HepG2 (cell line): ENCODE results near the gene CCL27. TPM values are rescaled to one million over a fixed set of nuclear protein-coding genes. Genes with fewer than 3 reads are reported as not detected.

Source experiments
- CBX2 ChIP-seq, 2 experiments: fragments of 200-600 bp in 1 of 2; sonication (generic); formaldehyde crosslinking in 1 of 2; IDR thresholded peaks; 2 replicates each; pipeline versions ENCODE4 v1.7.0 to v1.8.1; 2018 to 2022; ENCODE audit warnings: low read depth in 2 of 2, low read length in 1 of 2, mild to moderate bottlenecking in 1 of 2, missing genetic modification reagents in 1 of 2
- ETV5 ChIP-seq: IDR thresholded peaks from 2 replicates; pipeline ENCODE4 v1.6.1; 2018; ENCODE audit warnings: missing biosample characterization, missing genetic modification reagents, inconsistent platforms, borderline replicate concordance
- FOXJ3 ChIP-seq: sonication (generic); formaldehyde crosslinking; IDR thresholded peaks from 2 replicates; pipeline ENCODE4 v1.4.0; 2020; ENCODE audit warnings: missing genetic modification reagents, mild to moderate bottlenecking, borderline replicate concordance
- HOMEZ ChIP-seq: IDR thresholded peaks from 2 replicates; pipeline ENCODE4 v1.6.1; 2016; ENCODE audit warnings: low read depth
- KAT2B ChIP-seq: fragments of 150-350 bp; IDR thresholded peaks from 2 replicates; pipeline ENCODE4 v1.6.1; 2014; ENCODE audit warnings: low read depth, low read length, borderline replicate concordance
- KMT2B ChIP-seq: IDR thresholded peaks from 2 replicates; pipeline ENCODE4 v1.6.1; 2016; ENCODE audit warnings: missing genetic modification reagents, missing compliant biosample characterization
- MATR3 ChIP-seq: sonication (generic); formaldehyde crosslinking; IDR thresholded peaks from 2 replicates; pipeline ENCODE4 v1.4.0; 2020; ENCODE audit warnings: missing genetic modification reagents
- MAZ ChIP-seq, 2 experiments: sonication (generic) in 1 of 2; formaldehyde crosslinking in 1 of 2; IDR thresholded peaks; 2 replicates each; pipeline versions ENCODE4 v1.5.0 to v1.6.1; 2012 to 2020; ENCODE audit warnings: low read depth in 2 of 2, mild to moderate bottlenecking in 2 of 2, borderline replicate concordance in 1 of 2, improper control_type of control experiment in 1 of 2, low read length in 1 of 2, missing genetic modification reagents in 1 of 2, moderate library complexity in 1 of 2
- RFXAP ChIP-seq: sonication (generic); formaldehyde crosslinking; IDR thresholded peaks from 2 replicates; pipeline ENCODE4 v1.4.0; 2020; ENCODE audit warnings: missing genetic modification reagents, borderline replicate concordance
- TGIF2 ChIP-seq: IDR thresholded peaks from 2 replicates; pipeline ENCODE4 v1.6.1; 2016; ENCODE audit warnings: control low read depth, missing compliant biosample characterization
- ZFP1 ChIP-seq: IDR thresholded peaks from 2 replicates; pipeline ENCODE4 v1.6.1; 2016
- ZFY ChIP-seq: sonication (generic); formaldehyde crosslinking; IDR thresholded peaks from 2 replicates; pipeline ENCODE4 v1.4.0; 2020; ENCODE audit warnings: missing genetic modification reagents
- ZNF282 ChIP-seq: fragments of 450-650 bp; IDR thresholded peaks from 2 replicates; pipeline ENCODE4 v1.6.1; 2018; ENCODE audit not compliant: partially characterized antibody
- ZNF335 ChIP-seq: sonication (generic); formaldehyde crosslinking; IDR thresholded peaks from 2 replicates; pipeline ENCODE4 v1.4.0; 2020; ENCODE audit warnings: missing genetic modification reagents
- ZNF543 ChIP-seq: sonication (generic); formaldehyde crosslinking; IDR thresholded peaks from 2 replicates; pipeline ENCODE4 v1.4.0; 2020; ENCODE audit warnings: mild to moderate bottlenecking, missing genetic modification reagents
- ZNF615 ChIP-seq: sonication (generic); formaldehyde crosslinking; IDR thresholded peaks from 2 replicates; pipeline ENCODE4 v1.5.0; 2020; ENCODE audit warnings: mild to moderate bottlenecking, missing genetic modification reagents, borderline replicate concordance
- ZSCAN21 ChIP-seq: sonication (generic); formaldehyde crosslinking; IDR thresholded peaks from 2 replicates; pipeline ENCODE4 v1.8.0; 2022; ENCODE audit warnings: mild to moderate bottlenecking, missing genetic modification reagents, moderate library complexity, borderline replicate concordance
- ZSCAN25 ChIP-seq: sonication (generic); formaldehyde crosslinking; IDR thresholded peaks from 2 replicates; pipeline ENCODE4 v1.8.0; 2022; ENCODE audit warnings: mild to moderate bottlenecking, missing genetic modification reagents
- ZSCAN31 ChIP-seq: sonication (generic); formaldehyde crosslinking; IDR thresholded peaks from 2 replicates; pipeline ENCODE4 v1.5.0; 2020; ENCODE audit warnings: low read depth, mild to moderate bottlenecking, missing genetic modification reagents
- polyA plus RNA-seq, 8 experiments: library from polyadenylated mRNA; depleted of rRNA in 3 of 8; stranded (reverse) in 7 of 8; unstranded in 1 of 8; fragments of >200 nt; fragmentation: Illumina TruSeq in 4 of 8; extraction: Trizol in 4 of 8; gene quantifications; 2 replicates each; pipeline versions ENCODE4 v1.2.1 to v1.2.3, GENCODE V29; 2011 to 2016; ENCODE audit warnings: low read depth in 4 of 8, missing spikeins in 1 of 8, mixed read lengths in 1 of 8; ENCODE audit not compliant: insufficient read depth in 1 of 8
- total RNA-seq, 5 experiments: library from RNA; depleted of rRNA; stranded (reverse); fragments of >200 nt; fragmentation: Illumina TruSeq; extraction: Trizol; gene quantifications; 2 replicates each; pipeline ENCODE4 v1.2.3, GENCODE V29; 2016; ENCODE audit warnings: low read depth in 1 of 5
- TF ChIP-seq, protein P1 (sequence below): sonication (generic); formaldehyde crosslinking; IDR thresholded peaks from 2 replicates; pipeline ENCODE4 v1.4.0; 2020; ENCODE audit warnings: missing genetic modification reagents
- TF ChIP-seq, protein P2 (sequence below): IDR thresholded peaks from 2 replicates; pipeline ENCODE4 v1.4.0; 2020; ENCODE audit warnings: mild to moderate bottlenecking, missing genetic modification reagents

Gene CCL27
- total and polyA plus RNA-seq, 2 of the 13 experiments (the other 11 are each of a cell fraction or from before 2014, with no cell fraction given) = not detected

DNA sequence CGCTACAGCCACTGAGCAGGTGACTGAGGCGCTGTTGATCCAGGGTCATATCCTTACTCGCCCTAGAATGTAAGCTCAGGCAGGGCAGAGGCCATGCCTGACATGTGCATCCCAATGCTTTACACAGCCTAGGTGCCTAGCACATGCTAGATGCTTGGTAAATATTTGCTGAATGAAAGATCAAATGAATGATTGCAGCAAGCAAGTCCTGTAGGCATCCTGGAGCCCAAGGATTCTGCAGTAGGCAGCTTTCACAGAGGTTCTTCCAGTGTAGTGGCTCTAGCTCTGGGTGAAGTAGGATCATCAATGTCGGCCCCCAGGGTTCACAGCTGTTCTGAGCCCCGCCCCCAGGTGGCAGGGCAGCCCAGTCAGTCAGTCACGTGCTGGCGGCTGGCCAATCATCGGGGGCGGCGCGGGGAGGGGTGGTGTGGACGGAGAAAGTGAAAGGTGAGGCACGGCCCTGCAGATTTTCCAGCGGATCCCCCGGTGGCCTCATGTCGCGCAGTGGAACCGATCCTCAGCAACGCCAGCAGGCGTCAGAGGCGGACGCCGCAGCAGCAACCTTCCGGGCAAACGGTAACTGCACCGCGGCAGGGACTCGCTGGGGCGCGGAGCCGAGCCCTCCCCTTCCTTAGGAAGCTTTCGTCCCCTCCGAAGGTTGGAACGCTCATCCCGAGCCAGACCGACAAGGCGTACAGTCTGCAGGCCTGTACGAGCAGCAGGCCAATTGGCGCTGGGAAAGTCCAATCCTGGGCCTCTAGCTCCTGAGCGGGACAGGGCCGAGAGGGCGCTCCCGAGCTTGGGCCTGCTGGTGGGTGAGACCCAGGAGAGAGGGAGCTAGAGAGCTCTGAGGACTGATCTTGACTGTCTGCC is 16.0 kb downstream of the CCL27 start, which contains the start of gene GALT (continued):
- TF ChIP-seq, protein P1, sequence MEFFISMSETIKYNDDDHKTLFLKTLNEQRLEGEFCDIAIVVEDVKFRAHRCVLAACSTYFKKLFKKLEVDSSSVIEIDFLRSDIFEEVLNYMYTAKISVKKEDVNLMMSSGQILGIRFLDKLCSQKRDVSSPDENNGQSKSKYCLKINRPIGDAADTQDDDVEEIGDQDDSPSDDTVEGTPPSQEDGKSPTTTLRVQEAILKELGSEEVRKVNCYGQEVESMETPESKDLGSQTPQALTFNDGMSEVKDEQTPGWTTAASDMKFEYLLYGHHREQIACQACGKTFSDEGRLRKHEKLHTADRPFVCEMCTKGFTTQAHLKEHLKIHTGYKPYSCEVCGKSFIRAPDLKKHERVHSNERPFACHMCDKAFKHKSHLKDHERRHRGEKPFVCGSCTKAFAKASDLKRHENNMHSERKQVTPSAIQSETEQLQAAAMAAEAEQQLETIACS (CRISPR knock-in tag) = no peak
- TF ChIP-seq ZSCAN21 (CRISPR knock-in tag) = no peak
- TF ChIP-seq MAZ (IDR thresholded peaks at IDR 0.05; ENCODE audit: borderline replicate concordance, low read depth, low read length) = no peak; the same call in 1 of the 2 replicates
- TF ChIP-seq MAZ (CRISPR knock-in tag; IDR thresholded peaks at IDR 0.05; ENCODE audit: low read depth) = peak; percentile 61; the same call in 1 of the 2 replicates
- TF ChIP-seq KAT2B = no peak
- no peak for TF ChIP-seq FOXJ3 (CRISPR knock-in tag)
- 0 out of 2 replicates have a peak, but pooled peaks have one; percentile 68 for TF ChIP-seq ZNF543 (CRISPR knock-in tag)
- 0 out of 2 replicates have a peak, but pooled peaks have one; percentile 8 for TF ChIP-seq ZNF335 (CRISPR knock-in tag)
- TF ChIP-seq, protein P2, sequence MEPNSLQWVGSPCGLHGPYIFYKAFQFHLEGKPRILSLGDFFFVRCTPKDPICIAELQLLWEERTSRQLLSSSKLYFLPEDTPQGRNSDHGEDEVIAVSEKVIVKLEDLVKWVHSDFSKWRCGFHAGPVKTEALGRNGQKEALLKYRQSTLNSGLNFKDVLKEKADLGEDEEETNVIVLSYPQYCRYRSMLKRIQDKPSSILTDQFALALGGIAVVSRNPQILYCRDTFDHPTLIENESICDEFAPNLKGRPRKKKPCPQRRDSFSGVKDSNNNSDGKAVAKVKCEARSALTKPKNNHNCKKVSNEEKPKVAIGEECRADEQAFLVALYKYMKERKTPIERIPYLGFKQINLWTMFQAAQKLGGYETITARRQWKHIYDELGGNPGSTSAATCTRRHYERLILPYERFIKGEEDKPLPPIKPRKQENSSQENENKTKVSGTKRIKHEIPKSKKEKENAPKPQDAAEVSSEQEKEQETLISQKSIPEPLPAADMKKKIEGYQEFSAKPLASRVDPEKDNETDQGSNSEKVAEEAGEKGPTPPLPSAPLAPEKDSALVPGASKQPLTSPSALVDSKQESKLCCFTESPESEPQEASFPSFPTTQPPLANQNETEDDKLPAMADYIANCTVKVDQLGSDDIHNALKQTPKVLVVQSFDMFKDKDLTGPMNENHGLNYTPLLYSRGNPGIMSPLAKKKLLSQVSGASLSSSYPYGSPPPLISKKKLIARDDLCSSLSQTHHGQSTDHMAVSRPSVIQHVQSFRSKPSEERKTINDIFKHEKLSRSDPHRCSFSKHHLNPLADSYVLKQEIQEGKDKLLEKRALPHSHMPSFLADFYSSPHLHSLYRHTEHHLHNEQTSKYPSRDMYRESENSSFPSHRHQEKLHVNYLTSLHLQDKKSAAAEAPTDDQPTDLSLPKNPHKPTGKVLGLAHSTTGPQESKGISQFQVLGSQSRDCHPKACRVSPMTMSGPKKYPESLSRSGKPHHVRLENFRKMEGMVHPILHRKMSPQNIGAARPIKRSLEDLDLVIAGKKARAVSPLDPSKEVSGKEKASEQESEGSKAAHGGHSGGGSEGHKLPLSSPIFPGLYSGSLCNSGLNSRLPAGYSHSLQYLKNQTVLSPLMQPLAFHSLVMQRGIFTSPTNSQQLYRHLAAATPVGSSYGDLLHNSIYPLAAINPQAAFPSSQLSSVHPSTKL (CRISPR knock-in tag) = no peak; the same call in 1 of the 2 replicates
- TF ChIP-seq TGIF2 (CRISPR knock-in tag) = no peak; the same call in 1 of the 2 replicates
- no peak for TF ChIP-seq RFXAP (CRISPR knock-in tag)
- TF ChIP-seq ETV5 = 0 out of 2 replicates have a peak, but pooled peaks have one; percentile 37
- TF ChIP-seq MATR3 (CRISPR knock-in tag) = no peak
- TF ChIP-seq ZNF282 = no peak
- peak; percentile 75 for TF ChIP-seq KMT2B
- TF ChIP-seq CBX2 (IDR thresholded peaks at IDR 0.05; ENCODE audit: low read depth, low read length) = no peak
- TF ChIP-seq CBX2 (CRISPR knock-in tag; IDR thresholded peaks at IDR 0.05; ENCODE audit: low read depth) = no peak
- TF ChIP-seq HOMEZ (CRISPR knock-in tag) = peak; percentile 21; the same call in 1 of the 2 replicates
- no peak; the same call in 1 of the 2 replicates for TF ChIP-seq ZSCAN25 (CRISPR knock-in tag)
- no peak; the same call in 1 of the 2 replicates for TF ChIP-seq ZFP1 (CRISPR knock-in tag)
- TF ChIP-seq ZSCAN31 = no peak
- TF ChIP-seq ZFY (CRISPR knock-in tag) = peak; percentile 96
- TF ChIP-seq ZNF615 = no peak
